ENCODE results near the gene SLC35B3.

DNA sequence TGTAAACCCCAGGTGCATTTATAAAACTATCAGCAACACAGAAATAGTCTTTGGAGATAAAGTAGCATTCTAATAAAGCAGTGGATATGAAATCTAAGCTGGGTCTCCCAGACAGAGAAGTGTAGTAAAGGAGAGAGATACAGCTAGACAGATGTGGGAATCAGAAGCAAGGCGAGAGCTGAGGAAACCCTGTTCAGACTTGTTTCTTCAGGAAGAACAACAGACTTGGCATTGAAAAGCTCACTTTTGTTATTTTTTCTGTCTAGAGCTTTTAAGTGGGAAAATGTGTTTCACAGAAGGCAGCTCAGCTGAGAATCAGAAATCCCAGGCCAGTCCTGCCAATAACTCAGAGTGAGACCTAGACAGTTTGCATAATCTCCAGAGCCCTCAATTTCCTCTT lies 52.9 kb downstream of the SLC35B3 start:
- TF ChIP-seq POLR2A (IDR thresholded peaks at IDR 0.05): no peak
- TF ChIP-seq, protein P1, sequence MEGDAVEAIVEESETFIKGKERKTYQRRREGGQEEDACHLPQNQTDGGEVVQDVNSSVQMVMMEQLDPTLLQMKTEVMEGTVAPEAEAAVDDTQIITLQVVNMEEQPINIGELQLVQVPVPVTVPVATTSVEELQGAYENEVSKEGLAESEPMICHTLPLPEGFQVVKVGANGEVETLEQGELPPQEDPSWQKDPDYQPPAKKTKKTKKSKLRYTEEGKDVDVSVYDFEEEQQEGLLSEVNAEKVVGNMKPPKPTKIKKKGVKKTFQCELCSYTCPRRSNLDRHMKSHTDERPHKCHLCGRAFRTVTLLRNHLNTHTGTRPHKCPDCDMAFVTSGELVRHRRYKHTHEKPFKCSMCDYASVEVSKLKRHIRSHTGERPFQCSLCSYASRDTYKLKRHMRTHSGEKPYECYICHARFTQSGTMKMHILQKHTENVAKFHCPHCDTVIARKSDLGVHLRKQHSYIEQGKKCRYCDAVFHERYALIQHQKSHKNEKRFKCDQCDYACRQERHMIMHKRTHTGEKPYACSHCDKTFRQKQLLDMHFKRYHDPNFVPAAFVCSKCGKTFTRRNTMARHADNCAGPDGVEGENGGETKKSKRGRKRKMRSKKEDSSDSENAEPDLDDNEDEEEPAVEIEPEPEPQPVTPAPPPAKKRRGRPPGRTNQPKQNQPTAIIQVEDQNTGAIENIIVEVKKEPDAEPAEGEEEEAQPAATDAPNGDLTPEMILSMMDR (IDR thresholded peaks at IDR 0.05 in 8 of 11, conservative IDR thresholded peaks at IDR 0.05 in 3 of 11): no peak
